OCI-LY3 (cell line): ENCODE measurements around the gene CA11.

ENCODE experiments used
- CTCF ChIP-seq: fragments of 200-600, 300-600 bp; sonication (generic); IDR thresholded peaks from 2 replicates; pipeline ENCODE4 v1.5.1; 2014; ENCODE audit warnings: antibody characterized with exemption, low read length, low read depth
- EZH2phosphoT487 ChIP-seq: fragments of 200-600 bp; shearing (Covaris generic); IDR thresholded peaks from 2 replicates; pipeline ENCODE4 v1.6.1; 2018; ENCODE audit warnings: antibody characterized with exemption, mixed run types, low read depth

- TF ChIP-seq CTCF (no peak), EZH2phosphoT487 (no peak)
These were observed 34.6 kb upstream of the CA11 start for GRCh38 chr19:48680436-48681126.
